Activated T-helper 17 cell treated with anti-CD3 and anti-CD28 coated beads, Interleukin-2, amount 50 U/mL, for 72 hours (primary cell): ENCODE results near the gene ZSCAN1. TPM values are rescaled to one million over a fixed set of nuclear protein-coding genes. Genes with fewer than 3 reads are reported as not detected.

Experiments used
- ATAC-seq: fragments of 150-1000 bp; cut with Tn5 transposase; replicated peaks from 2 replicates; pipeline ENCODE4 v1.10.0; 2021; ENCODE audit warnings: mild to moderate bottlenecking, moderate library complexity
- H3K27ac Mint-ChIP-seq: one replicate; pipeline ENCODE4 v1.8.0; 2022; ENCODE audit warnings: mixed read lengths
- H3K27me3 Mint-ChIP-seq: one replicate; pipeline ENCODE4 v1.8.0; 2022; ENCODE audit warnings: mixed read lengths
- H3K36me3 Mint-ChIP-seq: one replicate; pipeline ENCODE4 v1.8.0; 2022; ENCODE audit warnings: low read depth, mild to moderate bottlenecking, mixed read lengths
- H3K4me1 Mint-ChIP-seq: one replicate; pipeline ENCODE4 v1.8.0; 2022; ENCODE audit warnings: mixed read lengths
- H3K4me3 Mint-ChIP-seq: one replicate; pipeline ENCODE4 v1.8.0; 2022; ENCODE audit warnings: mild to moderate bottlenecking, mixed read lengths
- H3K9me3 Mint-ChIP-seq: one replicate; pipeline ENCODE4 v1.8.0; 2022; ENCODE audit warnings: mixed read lengths
- total RNA-seq, 2 donors: library from RNA; stranded (reverse); gene quantifications; one replicate each; pipeline ENCODE4 v1.2.3, GENCODE V29; 2022

Gene ZSCAN1
- total RNA-seq, 2 donors from 2014 or later, result not detected

GRCh38 chr19:58021541-58022282 lies 12.1 kb upstream of the ZSCAN1 start:
- no peak overlapping the region for H3K27ac Mint-ChIP-seq
- peaks cover 9% of the 10 kb centered on the region for H3K9me3 Mint-ChIP-seq
- no peaks in the 10 kb centered on the region for H3K4me1 Mint-ChIP-seq
- no peak overlapping the region for H3K4me3 Mint-ChIP-seq
- peak; percentile 62 for ATAC-seq
- H3K36me3 Mint-ChIP-seq, result no peaks in the 10 kb centered on the region
- no peaks in the 10 kb centered on the region for H3K27me3 Mint-ChIP-seq

GRCh38 chr19:58022283-58022660 lies 11.6 kb upstream of the ZSCAN1 start:
- Mint-ChIP-seq H3K27ac (no peak overlapping the region), H3K4me3 (no peak overlapping the region), H3K27me3 (no peaks in the 10 kb centered on the region), H3K4me1 (no peaks in the 10 kb centered on the region), H3K9me3 (peaks cover 9% of the 10 kb centered on the region), H3K36me3 (no peaks in the 10 kb centered on the region)
- no peak for ATAC-seq

- Mint-ChIP-seq H3K9me3 (peaks cover 16% of the 10 kb centered on the region), H3K4me3 (no peak overlapping the region), H3K27ac (no peak overlapping the region), H3K27me3 (no peaks in the 10 kb centered on the region), H3K36me3 (no peaks in the 10 kb centered on the region), H3K4me1 (no peaks in the 10 kb centered on the region)
- ATAC-seq, result no peak
These were observed 9.2 kb upstream of the ZSCAN1 start for GRCh38 chr19:58024661-58025060.

- no peak overlapping the region for H3K27ac Mint-ChIP-seq
- peaks cover 21% of the 10 kb centered on the region for H3K9me3 Mint-ChIP-seq
- no peak for ATAC-seq
- H3K36me3 Mint-ChIP-seq, result peaks cover 10% of the 10 kb centered on the region
- H3K4me1 Mint-ChIP-seq, result peaks cover 7% of the 10 kb centered on the region
- no peak overlapping the region for H3K4me3 Mint-ChIP-seq
- peaks cover 21% of the 10 kb centered on the region for H3K27me3 Mint-ChIP-seq
These were observed 610 bp downstream of the ZSCAN1 start for GRCh38 chr19:58034477-58034793.

GRCh38 chr19:58035863-58036262 lies 2.0 kb downstream of the ZSCAN1 start:
- Mint-ChIP-seq H3K4me3 (no peak overlapping the region), H3K9me3 (peaks cover 20% of the 10 kb centered on the region), H3K36me3 (peaks cover 10% of the 10 kb centered on the region), H3K27me3 (peaks cover 21% of the 10 kb centered on the region), H3K27ac (no peak overlapping the region), H3K4me1 (peaks cover 7% of the 10 kb centered on the region)
- no peak for ATAC-seq

GRCh38 chr19:58037927-58038687 lies 4.3 kb downstream of the ZSCAN1 start:
- peaks cover 10% of the 10 kb centered on the region for H3K36me3 Mint-ChIP-seq

GRCh38 chr19:58038688-58039204 lies 4.9 kb downstream of the ZSCAN1 start:
- no peak overlapping the region for H3K4me3 Mint-ChIP-seq
- no peak for ATAC-seq
- H3K9me3 Mint-ChIP-seq, result peaks cover 24% of the 10 kb centered on the region
- H3K27me3 Mint-ChIP-seq, result peaks cover 21% of the 10 kb centered on the region
- no peak overlapping the region for H3K27ac Mint-ChIP-seq
- H3K36me3 Mint-ChIP-seq, result peaks cover 10% of the 10 kb centered on the region
- H3K4me1 Mint-ChIP-seq, result peaks cover 7% of the 10 kb centered on the region

More at GRCh38 chr19:58037927-58038687, 4.3 kb downstream of the ZSCAN1 start:
- H3K27ac Mint-ChIP-seq, result no peak overlapping the region
- H3K4me3 Mint-ChIP-seq, result no peak overlapping the region
- H3K27me3 Mint-ChIP-seq, result peaks cover 21% of the 10 kb centered on the region
- H3K4me1 Mint-ChIP-seq, result peaks cover 7% of the 10 kb centered on the region
- ATAC-seq, result no peak
- H3K9me3 Mint-ChIP-seq, result peaks cover 24% of the 10 kb centered on the region

GRCh38 chr19:58040751-58041525 lies 7.1 kb downstream of the ZSCAN1 start:
- H3K4me3 Mint-ChIP-seq, result no peak overlapping the region
- no peak overlapping the region for H3K27ac Mint-ChIP-seq
- no peaks in the 10 kb centered on the region for H3K4me1 Mint-ChIP-seq
- H3K9me3 Mint-ChIP-seq, result peaks cover 18% of the 10 kb centered on the region
- no peaks in the 10 kb centered on the region for H3K36me3 Mint-ChIP-seq
- peaks cover 8% of the 10 kb centered on the region for H3K27me3 Mint-ChIP-seq
- ATAC-seq, result no peak

GRCh38 chr19:58042495-58043340 lies 8.9 kb downstream of the ZSCAN1 start:
- Mint-ChIP-seq H3K36me3 (no peaks in the 10 kb centered on the region), H3K9me3 (peaks cover 17% of the 10 kb centered on the region), H3K4me3 (no peak overlapping the region), H3K27me3 (no peaks in the 10 kb centered on the region), H3K27ac (no peak overlapping the region), H3K4me1 (no peaks in the 10 kb centered on the region)
- no peak for ATAC-seq

GRCh38 chr19:58044391-58044790 lies 10.6 kb downstream of the ZSCAN1 start:
- Mint-ChIP-seq H3K27me3 (no peaks in the 10 kb centered on the region), H3K4me3 (no peak overlapping the region), H3K36me3 (no peaks in the 10 kb centered on the region), H3K4me1 (no peaks in the 10 kb centered on the region), H3K27ac (no peak overlapping the region), H3K9me3 (peaks cover 17% of the 10 kb centered on the region)
- no peak for ATAC-seq

- Mint-ChIP-seq H3K27ac (no peak overlapping the region), H3K9me3 (peaks cover 21% of the 10 kb centered on the region), H3K4me3 (no peak overlapping the region), H3K4me1 (no peaks in the 10 kb centered on the region), H3K27me3 (no peaks in the 10 kb centered on the region), H3K36me3 (no peaks in the 10 kb centered on the region)
- ATAC-seq, result no peak
These were observed 11.1 kb downstream of the ZSCAN1 start for GRCh38 chr19:58044886-58045285.

GRCh38 chr19:58045411-58046050 lies 11.7 kb downstream of the ZSCAN1 start:
- Mint-ChIP-seq H3K27ac (no peak overlapping the region), H3K4me1 (no peaks in the 10 kb centered on the region), H3K27me3 (no peaks in the 10 kb centered on the region), H3K9me3 (peaks cover 22% of the 10 kb centered on the region), H3K4me3 (no peak overlapping the region), H3K36me3 (no peaks in the 10 kb centered on the region)
- ATAC-seq, result no peak

- H3K9me3 Mint-ChIP-seq, result peaks cover 26% of the 10 kb centered on the region
These were observed 13.0 kb downstream of the ZSCAN1 start for GRCh38 chr19:58046856-58047255.

More at GRCh38 chr19:58046856-58047255, 13.0 kb downstream of the ZSCAN1 start:
- no peaks in the 10 kb centered on the region for H3K36me3 Mint-ChIP-seq
- no peaks in the 10 kb centered on the region for H3K4me1 Mint-ChIP-seq
- H3K4me3 Mint-ChIP-seq, result no peak overlapping the region
- no peak for ATAC-seq
- H3K27ac Mint-ChIP-seq, result no peak overlapping the region
- H3K27me3 Mint-ChIP-seq, result no peaks in the 10 kb centered on the region
